Stimulated activated CD8-positive, alpha-beta memory T cell treated with anti-CD3 and anti-CD28 coated beads, Interleukin-7, amount 100 ng/mL, for 24 hours (primary cell): ENCODE data around the gene C2orf49.
A peak's percentile ranks its signal among the peaks of the same experiment; 100 is the strongest.

ENCODE experiments used
- DNase-seq: peaks from one replicate; pipeline ENCODE4 v3.0.0-alpha.2; 2020; ENCODE audit warnings: low read depth

The C2orf49 gene

GRCh38 chr2:105383432-105384166, 46.3 kb downstream of the C2orf49 start:
- DNase-seq: no peak

- DNase-seq: no peak
Measured at GRCh38 chr2:105384216-105384615, 46.9 kb downstream of the C2orf49 start.

- no peak for DNase-seq
Measured at GRCh38 chr2:105384861-105385260, 47.5 kb downstream of the C2orf49 start.

GRCh38 chr2:105385731-105386540, 48.6 kb downstream of the C2orf49 start:
- DNase-seq: no peak

- DNase-seq: no peak
Measured at GRCh38 chr2:105387225-105387624, 49.9 kb downstream of the C2orf49 start.

- DNase-seq: no peak
Measured at GRCh38 chr2:105388971-105389381, 51.6 kb downstream of the C2orf49 start.

GRCh38 chr2:105390454-105390853, 53.1 kb downstream of the C2orf49 start:
- DNase-seq: no peak

- DNase-seq: no peak
Measured at GRCh38 chr2:105391058-105391627, 53.8 kb downstream of the C2orf49 start.

- no peak for DNase-seq
Measured at GRCh38 chr2:105391763-105392662, 54.7 kb downstream of the C2orf49 start.

- no peak for DNase-seq
Measured at GRCh38 chr2:105393373-105394055, 56.2 kb downstream of the C2orf49 start.

GRCh38 chr2:105394951-105395611, 57.7 kb downstream of the C2orf49 start:
- no peak for DNase-seq

GRCh38 chr2:105395691-105396090, 58.4 kb downstream of the C2orf49 start:
- DNase-seq: no peak

- DNase-seq: peak; percentile 19
Measured at GRCh38 chr2:105396254-105397024, 59.1 kb downstream of the C2orf49 start.

GRCh38 chr2:105397025-105397722, 59.8 kb downstream of the C2orf49 start:
- DNase-seq: no peak

- no peak for DNase-seq
Measured at GRCh38 chr2:105397953-105398335, 60.6 kb downstream of the C2orf49 start.

GRCh38 chr2:105398336-105399206, 61.2 kb downstream of the C2orf49 start, which contains the start of gene FHL2:
TSS of gene FHL2 (minus strand) at chr2:105399051. CDS start at chr2:105386516, 12,535 bp downstream.
- peak; percentile 36 for DNase-seq
